OCI-LY1 (cell line): ENCODE results near the gene SYNE1.

Experiments used
- EZH2 ChIP-seq: fragments of 200-600 bp; sonication (generic), shearing (Covaris generic); IDR thresholded peaks from 2 replicates; pipeline ENCODE4 v1.8.0; 2017; ENCODE audit warnings: borderline replicate concordance, mixed run types, mild to moderate bottlenecking, antibody characterized with exemption, low read length, moderate library complexity, mixed read lengths
- TF ChIP-seq, protein P1 (sequence below): fragments of 200-600 bp; sonication (generic), shearing (Covaris generic); IDR thresholded peaks from 2 replicates; pipeline ENCODE4 v1.5.1; 2017; ENCODE audit warnings: mild to moderate bottlenecking, antibody characterized with exemption, low read length, moderate library complexity, mixed read lengths

- TF ChIP-seq, protein P1, sequence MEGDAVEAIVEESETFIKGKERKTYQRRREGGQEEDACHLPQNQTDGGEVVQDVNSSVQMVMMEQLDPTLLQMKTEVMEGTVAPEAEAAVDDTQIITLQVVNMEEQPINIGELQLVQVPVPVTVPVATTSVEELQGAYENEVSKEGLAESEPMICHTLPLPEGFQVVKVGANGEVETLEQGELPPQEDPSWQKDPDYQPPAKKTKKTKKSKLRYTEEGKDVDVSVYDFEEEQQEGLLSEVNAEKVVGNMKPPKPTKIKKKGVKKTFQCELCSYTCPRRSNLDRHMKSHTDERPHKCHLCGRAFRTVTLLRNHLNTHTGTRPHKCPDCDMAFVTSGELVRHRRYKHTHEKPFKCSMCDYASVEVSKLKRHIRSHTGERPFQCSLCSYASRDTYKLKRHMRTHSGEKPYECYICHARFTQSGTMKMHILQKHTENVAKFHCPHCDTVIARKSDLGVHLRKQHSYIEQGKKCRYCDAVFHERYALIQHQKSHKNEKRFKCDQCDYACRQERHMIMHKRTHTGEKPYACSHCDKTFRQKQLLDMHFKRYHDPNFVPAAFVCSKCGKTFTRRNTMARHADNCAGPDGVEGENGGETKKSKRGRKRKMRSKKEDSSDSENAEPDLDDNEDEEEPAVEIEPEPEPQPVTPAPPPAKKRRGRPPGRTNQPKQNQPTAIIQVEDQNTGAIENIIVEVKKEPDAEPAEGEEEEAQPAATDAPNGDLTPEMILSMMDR: no peak
- no peak for TF ChIP-seq EZH2
Observed at GRCh38 chr6:152094276-152094675, 542.9 kb downstream of the SYNE1 start.
